HG03103 (cell line): ENCODE measurements around the gene CD9.

Experiments used
- ATAC-seq: cut with Tn5 transposase; IDR thresholded peaks from one replicate; pipeline ENCODE4 v1.9.1; 2021; ENCODE audit warnings: low read depth; ENCODE audit not compliant: unreplicated experiment

Gene CD9

DNA sequence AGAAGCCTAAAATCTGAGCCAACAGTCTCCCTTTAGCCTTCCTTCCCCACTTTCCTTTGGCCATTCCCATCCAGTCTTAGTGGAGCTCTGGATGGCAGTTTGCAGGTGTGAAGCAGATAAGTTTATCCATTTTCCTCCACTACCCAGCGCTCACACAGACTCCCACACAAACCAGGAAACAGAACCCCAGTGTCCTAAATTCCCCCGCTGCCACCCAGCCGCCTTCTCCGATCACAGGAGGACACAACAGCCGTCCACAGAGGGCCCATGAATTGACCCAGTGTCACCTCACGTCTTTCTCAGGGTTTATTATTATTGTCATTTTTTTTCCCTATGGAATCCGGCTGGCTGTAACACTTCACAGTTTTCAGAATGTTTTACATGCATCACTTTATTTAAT lies 16.4 kb downstream of the CD9 start:
- no peak for ATAC-seq

DNA sequence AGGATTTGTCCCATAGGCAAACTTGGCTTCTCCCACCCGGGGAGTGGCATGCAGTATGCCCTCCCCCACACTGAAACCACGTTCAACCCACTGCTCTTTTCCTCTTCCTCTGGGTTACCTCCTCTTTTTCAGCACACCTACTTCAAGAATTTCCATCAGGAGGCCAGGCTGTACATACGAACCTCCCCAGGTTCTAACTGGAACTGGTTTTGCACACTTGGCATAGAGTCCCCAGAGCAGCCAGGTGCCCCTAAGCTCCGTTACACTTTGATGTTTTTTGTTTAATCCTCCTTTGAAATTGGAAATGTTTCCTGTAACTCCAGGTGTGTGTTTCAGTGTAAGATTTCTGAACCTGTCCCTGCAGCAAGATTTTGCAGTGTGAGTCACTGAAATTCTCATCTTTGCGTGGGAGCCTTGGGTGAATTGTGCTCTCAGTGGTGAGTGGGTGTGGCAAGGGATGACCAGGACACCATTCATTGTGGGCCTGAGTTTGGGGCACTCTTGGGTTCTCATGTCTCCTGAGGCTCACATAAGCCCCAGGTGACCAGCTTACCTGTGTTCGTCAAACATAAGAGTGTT lies 18.2 kb downstream of the CD9 start:
- ATAC-seq = no peak

DNA sequence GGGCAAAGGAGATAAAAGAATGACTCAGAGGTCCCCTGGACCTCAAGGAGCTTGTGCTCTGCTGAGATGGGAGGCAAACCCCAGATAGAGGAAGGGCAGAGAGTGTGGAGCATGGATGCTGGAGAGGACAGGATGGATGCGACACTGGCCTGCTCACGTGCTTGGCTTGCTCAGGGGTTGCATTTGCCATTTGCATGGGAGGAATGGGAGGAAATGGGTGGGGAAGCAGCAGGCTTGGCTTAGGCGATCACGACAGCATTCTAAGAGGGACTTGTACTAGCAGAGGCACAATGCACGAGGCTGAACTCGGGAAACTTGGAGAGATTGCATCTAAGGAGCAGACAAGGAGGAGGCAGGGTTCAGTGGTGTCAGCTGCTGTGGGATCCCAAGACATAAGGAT lies 19.8 kb downstream of the CD9 start:
- ATAC-seq = no peak

DNA sequence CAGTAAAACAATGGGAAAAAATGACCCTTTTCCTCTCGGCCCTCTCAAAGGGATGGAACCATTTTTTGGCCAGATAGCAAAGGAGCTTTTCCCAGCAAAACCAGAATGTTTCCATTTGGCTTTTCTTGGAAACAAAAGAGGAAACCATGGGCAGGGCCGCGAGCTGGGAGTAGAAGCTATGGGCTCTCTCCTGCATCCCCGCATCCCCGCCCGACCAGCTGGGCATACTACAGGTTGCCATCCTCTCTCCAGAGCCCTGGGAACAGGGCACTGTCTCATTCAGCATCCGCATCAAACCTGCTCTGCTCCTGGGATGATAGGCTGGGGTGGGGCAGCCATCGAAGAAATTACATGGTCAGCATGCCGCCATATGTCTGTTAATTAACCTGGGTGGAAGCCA lies 20.9 kb downstream of the CD9 start:
- no peak for ATAC-seq

DNA sequence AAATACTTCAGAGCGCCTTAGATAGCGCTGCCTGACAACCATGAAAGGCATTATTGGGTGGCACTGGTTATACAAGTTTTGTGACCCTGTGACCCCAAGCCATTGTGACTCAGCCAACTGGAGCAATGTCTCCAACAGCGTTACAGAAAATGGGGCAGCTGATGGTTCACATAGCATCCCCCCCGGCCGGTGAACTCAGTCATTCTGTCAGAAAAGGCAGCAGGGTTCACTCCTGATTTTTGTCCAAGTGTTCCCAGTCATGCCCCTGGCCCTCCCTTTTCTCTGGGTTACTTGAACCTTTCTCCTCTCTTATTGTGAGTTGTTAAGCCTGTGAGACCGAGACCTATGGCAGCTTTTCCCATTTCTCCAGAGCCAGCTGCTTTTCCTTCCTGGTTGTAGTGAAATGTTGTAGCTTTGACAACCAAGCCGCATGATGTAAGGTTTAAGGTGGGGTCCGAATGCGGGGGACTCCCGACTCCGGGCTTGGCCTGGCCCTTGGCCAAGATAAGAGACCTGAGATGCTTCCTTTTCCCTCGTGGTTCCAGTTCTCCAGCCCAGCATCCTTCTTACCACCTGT lies 22.0 kb downstream of the CD9 start:
- no peak for ATAC-seq

DNA sequence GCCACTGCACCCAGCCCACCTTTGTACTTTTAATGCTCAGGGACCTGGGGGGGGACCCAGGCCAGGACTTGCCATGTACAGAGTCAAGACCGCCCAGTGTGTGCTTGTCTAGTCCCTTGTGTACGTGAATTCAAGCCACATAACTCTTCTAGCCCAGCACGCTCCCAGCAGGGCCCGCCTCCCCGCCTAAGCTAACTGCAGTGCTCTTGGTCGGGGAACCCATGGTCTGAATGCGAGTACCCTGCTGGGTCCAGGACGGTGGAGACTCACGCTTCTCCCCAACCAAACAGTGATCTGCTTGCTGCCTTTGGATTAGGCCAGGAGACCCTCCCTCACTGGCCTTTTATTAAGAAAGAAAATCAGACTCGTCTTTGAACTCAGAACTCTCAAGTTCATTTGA lies 23.3 kb downstream of the CD9 start:
- ATAC-seq = no peak

DNA sequence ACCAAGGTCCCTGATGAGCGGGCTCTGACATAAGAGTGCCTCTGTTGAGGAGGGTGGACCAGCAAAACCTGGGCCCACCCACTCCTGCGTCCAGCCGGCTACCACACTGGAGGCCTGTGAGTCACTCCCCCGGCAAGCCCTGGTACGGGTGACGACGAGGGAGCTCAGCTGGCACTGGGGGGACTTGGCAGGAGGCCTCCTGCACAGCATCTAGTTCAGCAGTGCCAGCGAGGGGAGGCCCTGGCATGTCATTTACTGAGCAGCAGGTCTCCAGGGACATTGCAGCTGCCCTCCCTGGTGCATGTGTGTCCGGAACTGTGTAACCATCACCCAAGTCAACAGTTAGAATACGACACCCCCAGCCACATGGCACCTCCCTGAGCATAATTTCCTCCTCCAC lies 24.4 kb downstream of the CD9 start:
- no peak for ATAC-seq

GRCh38 chr12:6225630-6226001 lies 25.4 kb downstream of the CD9 start:
- ATAC-seq = no peak

DNA sequence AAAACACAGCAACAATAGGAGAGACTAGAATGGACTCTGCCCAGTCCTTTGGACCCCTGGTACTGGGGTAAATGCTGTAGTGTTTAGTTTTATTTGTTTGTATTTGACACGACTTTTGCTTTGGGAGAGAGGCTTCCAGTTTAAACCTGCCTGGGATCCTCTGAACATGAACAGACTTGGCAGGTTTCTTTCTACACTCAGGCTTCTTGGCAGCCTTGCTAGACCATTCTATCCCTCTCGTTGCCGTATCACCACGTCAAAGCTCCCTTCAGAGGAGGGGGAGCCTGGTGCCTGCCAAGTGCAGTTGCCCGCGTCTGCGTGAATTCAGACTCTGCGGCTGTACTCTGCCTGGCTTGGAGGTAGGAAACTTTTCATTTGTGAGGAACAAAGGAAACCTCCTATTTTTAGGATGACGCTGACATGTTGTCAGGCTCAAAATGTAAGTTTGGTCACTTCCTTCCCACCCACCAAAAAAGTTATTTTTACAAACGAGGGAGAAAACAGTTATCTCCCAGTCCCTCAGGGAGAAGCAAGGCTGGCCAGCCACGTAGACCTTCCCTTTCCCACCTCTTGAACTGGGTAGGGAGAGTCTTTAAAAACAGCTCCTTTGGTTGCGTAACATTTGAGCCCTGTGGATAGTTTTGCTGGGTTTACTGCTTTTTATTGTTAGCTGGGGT lies 25.9 kb downstream of the CD9 start:
- ATAC-seq = no peak

DNA sequence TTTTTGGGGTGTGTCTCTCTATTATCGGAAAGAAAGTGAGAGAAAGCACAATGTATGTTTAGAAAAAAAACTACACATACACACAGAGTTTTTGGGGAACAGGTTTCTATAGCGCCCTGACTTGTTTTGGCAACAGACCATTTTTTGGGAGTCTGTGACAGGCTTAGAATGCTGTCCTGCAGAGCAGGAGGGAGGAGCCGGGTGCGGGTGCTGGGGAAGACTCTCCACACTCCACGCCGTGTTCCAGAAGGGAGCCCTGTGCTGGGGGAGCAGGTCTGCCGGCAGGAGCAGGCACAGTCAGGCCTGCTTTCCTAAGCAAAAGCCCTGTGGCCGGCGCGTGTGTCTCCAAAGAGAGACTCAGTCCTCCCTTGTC lies 26.5 kb downstream of the CD9 start:
- ATAC-seq = no peak

- no peak for ATAC-seq
These were observed 28.5 kb downstream of the CD9 start for GRCh38 chr12:6228535-6229223.

- ATAC-seq = no peak
These were observed 29.3 kb downstream of the CD9 start for GRCh38 chr12:6229224-6230218.

GRCh38 chr12:6230321-6231110 lies 30.3 kb downstream of the CD9 start:
- no peak for ATAC-seq

- no peak for ATAC-seq
These were observed 31.4 kb downstream of the CD9 start for GRCh38 chr12:6231359-6232268.

DNA sequence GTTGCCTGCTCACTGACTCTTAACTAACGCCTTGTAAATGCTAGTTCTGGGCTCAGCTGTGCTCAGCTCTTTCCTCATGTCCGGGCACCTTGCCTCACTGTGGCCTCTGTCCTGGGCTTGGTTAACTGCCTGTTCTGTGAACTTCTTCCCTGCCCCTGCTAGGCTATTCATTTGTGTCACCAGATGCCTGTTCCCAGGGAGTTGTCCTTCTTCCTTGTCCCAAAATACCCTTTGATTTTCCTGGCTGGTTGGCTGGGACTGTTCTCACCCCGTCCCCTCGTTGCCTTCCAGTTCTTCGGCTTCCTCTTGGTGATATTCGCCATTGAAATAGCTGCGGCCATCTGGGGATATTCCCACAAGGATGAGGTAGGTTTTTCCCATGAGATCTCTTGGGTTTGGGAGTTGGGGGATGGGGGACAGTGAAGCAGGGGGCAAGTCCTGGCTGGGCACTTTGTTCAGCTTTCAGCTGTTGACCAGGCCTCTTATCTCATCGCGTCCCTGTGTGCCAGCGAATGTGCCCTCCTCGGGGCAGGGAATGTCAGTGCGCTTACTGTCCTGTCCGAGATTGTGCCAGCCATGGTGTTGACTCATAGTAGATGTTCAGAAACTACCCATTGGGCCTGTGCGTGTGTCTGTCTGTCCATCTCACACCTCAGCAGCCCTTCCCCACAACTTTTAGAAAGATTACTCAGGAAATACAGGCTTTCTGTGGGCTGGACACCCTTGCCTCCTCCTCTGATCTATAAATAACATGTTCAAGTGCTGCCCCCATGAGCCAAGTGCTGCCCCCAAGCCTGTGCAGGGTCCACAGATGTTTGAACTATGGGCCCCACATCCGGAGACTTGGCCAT lies 33.1 kb downstream of the CD9 start:
- ATAC-seq = no peak

DNA sequence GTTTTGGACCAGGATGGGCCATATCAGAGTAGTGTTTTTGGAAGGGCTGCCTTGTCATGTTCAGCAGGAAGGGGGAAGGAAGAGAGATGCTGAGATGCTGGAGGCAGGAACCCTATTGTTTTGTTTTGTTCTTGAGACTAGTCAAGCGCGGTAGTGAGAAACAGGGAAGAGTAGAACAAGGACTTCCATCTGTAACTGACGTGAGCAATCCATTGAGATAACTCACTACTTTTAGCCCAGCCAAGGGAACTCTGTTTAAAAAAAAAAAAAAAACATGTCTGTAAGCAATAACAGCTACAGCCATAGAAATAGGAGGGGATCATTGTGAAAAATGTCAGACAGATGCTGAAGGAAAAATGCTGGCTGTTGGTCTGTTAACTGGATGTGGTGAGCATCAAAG lies 34.0 kb downstream of the CD9 start:
- ATAC-seq = no peak

- no peak for ATAC-seq
These were observed 34.7 kb downstream of the CD9 start for GRCh38 chr12:6234906-6235305.

GRCh38 chr12:6235499-6235898 lies 35.3 kb downstream of the CD9 start:
- no peak for ATAC-seq
